Myocyte (in vitro differentiated cells): ENCODE measurements around the gene LIMD2. TPM values are rescaled to one million over a fixed set of nuclear protein-coding genes. Genes with fewer than 3 reads are reported as not detected.

ENCODE experiments used
- DNase-seq: peaks from one replicate; pipeline ENCODE4 v3.0.0-alpha.2; 2012; ENCODE audit warnings: low read depth
- total RNA-seq: library from RNA; depleted of rRNA; stranded (reverse); fragments of >200 nt; gene quantifications from 2 replicates; pipeline ENCODE4 v1.2.3, GENCODE V29; 2014

Gene LIMD2
- total RNA-seq, 1 donor from 2014 or later: 4.3 TPM

DNA sequence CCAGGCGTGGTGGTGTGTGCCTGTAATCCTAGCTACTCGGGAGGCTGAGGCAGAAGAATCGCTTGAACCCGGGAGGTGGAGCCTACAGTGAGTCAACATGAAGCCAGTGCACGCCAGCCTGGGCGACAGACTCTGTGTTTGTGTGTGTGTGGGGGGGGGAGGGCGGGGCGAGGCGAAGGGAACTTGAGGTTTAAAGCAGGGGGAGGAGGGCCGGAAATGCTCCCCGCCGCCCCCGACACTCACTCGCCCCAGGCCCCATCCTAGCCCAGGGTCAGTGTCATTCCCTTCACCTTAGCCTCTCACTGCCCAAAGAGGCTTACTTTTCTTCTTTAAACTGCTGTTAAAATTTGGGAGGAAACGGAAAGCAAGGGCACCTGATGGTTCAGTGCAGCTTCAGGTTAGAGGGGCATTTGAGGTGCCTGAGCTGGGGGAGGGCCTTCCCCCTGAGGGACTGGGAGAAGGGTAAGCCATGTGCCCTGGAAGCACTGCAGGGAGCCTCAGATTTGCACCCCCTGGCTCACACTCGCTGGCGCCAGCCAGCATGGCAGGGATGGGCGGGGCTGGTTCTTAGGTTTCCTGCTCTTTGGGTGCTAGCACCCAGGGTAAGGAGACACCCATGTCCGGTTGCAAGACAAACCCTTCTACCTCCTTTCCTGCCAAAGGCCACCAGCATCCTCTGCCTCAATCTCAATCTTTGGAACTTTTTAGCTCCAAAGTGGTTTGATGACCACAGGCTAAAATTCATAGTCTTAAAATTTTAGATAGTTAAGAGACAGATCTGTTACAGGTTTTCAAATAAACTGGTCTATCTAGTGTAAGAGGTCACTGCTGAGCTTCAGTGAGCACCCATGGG is 2.2 kb upstream of the LIMD2 start:
- no peak for DNase-seq

DNA sequence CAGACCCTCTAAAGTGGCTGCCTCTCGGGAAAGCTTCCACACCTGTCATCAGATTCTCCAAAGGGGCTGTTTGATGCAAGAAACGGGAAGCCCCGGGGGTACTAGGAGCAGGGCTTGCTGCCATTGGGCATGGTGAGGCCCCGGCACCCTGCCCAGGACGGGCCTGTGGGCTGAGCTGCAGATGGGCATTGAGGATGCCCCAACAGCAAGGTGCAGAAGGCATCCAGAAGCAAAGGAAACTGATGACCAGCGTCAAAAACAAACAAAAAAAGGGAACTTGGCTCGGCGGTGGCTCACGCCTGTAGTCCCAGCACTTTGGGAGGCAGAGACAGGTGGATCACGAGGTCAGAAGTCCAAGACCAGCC is 1.5 kb upstream of the LIMD2 start:
- DNase-seq: no peak

DNA sequence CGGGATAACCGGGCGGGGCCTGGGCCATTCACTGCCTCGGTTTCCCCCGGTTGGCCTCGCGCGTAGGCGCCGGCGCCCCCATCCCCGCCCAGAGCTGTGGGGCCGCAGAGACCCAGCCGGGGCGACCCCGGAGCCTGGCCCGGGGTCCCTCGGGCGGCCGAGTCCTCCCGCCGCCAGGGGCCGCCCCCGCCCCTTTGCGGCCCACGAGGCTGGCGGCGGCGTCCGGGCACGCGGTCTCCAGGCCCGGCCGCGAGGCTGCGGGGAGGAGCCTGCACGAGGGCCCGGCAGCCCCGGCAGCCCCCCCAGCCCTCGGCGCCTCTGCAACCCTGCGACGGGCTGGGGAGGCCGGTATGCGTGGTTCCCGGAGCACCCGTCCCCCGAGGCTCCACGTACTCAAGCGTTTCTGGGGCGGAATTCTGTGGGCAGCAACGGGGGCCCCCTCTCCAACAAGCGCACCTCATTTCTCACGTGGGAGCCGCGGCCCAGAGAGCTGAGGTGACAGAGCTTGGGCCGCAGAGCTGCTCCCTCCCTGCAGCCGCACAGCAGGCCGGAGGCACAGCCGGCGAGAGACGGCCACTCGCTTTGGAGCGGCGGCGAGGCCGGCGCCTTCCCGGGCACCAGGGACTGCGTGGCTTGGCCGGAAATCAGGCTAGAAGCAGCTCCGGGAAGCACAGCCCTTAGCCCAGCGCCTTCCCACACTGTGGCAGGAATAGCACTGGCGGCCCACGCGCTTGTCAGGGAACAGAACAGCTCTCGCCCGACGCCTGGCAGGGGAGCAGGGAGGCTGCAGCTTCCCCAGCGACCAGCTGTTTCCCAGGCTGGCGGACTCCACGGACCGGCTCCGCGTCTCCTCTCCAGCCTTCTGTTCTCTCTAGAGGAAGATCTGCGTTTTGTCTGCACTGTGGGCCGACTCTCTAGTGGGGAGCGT is 867 bp upstream of the LIMD2 start:
- peak; percentile 6 for DNase-seq

DNA sequence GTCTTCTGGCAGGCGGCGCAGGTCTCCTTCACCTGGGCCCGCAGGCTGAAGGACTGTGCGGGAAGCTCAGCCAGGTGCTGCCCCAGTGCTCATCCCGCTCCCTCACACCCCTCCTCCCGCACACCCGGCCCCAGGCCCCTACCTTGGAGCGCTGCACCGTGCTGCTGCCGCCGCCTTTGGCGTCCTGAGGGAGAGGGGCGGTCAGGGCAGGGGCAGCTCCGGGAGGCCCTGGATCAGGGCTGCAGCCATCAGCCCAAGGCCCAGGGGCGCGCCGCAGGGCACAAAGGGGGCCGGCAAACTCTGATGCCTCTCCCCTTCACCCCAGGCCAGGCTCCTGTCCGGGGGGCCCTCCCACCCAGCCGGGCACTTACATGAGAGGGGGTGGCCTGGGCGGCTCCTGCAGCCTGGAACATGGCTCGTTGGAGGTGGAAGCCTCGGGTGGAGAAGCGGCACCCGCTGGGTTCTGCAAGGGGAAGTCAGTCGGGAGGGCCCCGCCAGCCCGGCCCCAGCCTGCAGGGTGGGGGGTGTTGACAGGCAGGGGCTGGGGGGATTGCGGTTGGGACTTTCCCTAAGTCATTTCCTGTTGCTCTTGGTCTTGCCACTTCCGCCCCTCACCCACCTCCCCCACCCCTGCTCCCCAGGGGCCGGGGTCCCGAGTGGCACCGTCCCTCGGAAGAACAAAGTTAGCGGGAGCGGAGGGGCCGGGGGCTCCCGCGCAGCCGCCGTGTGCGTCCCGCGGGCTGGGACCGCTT is 863 bp downstream of the LIMD2 start:
- no peak for DNase-seq

DNA sequence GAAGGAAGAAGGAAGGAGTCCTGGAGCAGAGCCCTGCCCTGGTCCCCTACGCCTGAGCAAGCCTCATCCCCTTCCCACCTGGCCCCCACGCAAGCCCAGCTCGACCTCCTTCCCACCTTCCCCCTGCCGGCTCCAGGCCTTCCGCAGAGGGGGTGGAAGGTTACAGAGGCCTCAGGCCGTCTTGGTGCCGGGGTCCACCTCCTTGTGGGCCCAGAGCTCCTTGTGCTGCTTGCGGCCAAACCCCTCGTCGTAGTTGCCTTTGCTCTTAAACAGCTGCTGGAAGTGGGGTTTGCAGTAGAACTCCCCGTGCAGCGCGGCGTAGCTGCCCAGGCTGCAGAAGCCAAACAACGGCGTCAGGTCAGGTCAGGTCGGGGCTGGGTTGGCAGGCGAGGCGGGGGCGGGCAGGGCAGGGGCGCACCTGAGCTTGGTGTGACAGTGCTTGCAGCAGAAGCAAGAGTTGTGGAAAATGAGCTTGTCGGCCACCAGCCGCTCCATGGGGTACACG is 1.5 kb downstream of the LIMD2 start:
- DNase-seq: no peak

DNA sequence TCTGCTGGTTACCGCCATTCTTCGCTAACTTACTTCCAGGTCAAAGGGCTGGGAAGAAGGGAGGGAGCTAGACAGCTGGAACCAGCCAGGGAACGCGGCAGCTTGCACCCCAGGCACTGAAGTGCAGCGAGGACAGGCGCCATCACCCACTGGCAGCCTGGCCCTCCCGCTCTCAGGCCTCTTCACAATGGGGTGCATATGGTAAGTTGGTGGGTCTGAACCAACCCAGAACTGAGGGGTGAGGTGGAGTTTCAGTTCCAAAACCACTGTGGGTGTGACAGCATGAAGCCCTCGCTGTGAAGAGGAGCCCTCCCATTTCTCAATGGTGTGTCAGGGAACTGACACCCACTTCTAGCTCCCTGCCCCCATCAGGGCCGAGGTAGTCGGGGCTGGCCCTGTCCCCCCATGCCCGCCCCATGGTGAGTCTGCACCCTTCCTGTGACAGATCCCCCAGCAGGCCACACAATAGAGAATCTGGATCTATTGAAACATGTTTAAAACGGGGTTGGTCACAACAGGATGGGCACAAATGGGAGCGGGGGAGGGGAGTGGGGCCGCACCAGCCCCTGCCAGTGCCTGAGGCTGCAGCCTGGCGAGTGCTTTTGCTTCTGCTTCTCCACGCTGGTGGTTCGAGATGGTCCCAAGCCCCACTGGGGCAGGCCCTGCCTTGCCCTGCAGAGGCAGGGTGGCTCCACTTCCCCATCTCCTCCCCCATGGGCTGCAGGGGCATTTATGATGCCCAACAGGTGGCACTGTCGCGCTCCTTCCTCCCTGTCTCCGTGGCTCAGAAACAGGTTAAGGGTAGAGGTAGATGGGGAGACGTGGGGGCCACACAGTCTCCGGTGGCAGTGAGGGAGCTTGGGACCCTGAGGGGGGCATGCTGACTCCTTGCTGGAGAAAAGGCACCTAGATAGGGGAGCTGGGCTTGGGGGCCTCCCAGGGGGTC is 2.3 kb downstream of the LIMD2 start:
- DNase-seq: peak; percentile 15

DNA sequence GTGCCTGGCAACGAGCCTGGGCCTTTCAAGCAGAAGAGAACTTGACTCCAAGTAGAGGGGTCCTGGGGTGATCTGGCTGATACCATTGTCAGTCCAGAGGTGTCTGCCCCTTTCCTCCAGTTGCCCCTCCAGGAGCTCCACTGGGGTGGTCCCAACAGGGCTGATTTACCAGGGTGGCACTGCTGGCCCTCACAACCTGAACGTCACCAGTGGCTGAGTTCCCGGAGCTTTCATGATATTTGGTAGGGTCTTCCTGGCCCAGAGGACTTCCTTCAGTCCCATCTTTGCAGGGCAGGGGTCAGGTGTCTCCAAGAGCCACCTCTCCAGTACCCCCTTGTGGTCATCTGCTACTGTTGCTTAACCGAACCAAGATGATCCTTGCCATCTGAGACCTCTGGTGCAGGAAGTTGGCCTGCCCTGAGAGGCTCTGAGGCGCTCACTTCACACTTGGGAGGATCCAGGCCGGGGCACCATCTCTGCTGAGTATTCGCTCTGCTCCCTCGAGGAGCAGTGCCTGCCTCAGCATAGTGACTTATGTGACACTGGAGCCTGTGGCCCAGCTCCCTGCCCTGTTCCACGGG is 3.5 kb downstream of the LIMD2 start:
- DNase-seq: peak; percentile 24

DNA sequence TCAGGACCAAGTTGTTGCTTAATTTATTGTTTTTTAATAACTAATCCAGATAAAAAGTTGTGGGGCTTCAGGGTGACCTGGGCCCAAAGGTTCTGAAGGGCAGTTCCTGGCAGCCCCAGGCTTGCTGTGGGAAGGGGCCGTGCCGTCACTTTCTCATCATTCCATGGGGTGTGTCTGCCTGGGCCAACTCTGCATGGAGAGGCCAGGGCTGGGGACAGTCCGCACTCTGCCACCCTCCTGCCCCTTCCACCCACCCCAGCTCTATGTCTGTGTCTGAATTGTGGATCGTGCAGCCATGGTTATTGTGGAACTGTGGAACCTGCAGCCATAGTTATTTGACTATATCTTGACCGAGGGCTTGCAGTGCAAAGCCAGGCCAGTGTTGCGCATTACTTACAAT is 4.0 kb downstream of the LIMD2 start:
- no peak for DNase-seq

DNA sequence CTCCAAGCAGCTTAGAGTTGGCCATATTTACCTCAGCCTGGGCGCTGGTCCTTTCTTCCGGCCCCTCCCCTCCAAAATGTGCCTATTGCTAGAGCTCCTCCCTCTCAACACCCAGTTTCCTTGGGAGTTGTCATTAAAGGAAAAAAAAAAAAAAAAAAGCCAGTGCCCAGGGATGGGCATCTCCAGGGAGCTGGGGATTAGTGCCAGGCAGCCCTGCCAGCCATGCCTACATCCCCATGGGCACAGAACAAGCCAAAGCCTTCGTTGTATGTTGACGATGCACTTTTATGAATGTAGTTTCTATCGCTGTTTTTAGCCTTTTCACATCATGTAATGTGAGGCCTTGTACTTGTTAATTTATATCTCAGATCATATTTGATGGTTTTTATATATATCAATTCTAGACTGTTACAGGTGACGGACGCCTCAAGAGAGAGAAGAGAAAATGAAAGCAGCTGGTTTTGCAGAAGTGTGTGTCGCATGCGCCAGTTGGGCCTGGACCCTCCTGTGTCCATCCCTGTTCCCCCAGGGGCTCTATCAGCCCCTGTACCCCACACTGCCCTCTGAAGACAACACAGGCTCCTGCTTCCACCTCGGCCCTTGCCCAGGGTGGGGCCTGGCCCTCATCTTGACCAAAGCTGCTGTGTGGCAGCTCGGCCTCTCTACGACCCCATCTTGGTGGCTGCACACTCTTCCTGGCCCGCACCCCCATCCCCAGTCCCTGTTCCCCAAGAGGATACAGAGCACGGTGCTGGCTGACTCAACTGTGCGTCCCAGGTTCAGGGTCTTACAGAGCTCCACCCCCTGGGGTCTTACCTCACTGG is 4.8 kb downstream of the LIMD2 start:
- no peak for DNase-seq

DNA sequence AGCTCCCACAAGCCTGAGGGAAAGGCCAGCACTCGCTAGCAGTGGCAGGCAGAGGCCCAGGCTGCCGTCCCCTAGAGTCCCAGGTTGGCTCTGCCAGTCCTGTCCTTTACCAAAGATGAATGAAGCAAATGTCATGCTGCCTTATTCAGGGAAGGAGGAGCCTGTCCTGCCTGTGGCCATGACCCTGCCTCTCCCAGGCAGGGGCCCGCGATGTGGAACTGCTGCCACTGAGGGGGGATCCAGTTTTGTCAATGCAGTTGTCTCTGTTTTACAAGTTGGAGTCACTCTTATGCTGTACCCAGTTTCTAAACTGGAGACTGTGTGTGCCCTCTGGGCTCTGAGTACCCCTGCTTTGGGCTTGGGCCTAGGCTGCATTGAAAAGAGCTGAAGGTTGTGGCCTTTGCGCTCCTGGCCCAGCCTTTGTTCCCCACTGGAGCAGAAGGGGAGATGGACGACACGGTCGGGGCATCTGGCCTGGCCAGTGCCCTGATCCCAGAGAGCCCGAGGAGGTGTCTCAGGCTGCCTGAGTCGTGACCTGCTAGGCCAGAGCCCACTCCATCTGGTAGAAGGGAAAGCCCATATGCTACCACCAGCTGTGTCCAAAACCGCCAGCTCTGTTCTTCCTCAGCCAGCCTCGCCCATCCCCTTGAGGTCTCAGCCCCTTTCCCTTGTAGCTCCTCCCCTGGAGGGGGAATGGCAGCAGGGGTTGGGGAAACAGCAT is 5.5 kb downstream of the LIMD2 start:
- DNase-seq: peak; percentile 24

DNA sequence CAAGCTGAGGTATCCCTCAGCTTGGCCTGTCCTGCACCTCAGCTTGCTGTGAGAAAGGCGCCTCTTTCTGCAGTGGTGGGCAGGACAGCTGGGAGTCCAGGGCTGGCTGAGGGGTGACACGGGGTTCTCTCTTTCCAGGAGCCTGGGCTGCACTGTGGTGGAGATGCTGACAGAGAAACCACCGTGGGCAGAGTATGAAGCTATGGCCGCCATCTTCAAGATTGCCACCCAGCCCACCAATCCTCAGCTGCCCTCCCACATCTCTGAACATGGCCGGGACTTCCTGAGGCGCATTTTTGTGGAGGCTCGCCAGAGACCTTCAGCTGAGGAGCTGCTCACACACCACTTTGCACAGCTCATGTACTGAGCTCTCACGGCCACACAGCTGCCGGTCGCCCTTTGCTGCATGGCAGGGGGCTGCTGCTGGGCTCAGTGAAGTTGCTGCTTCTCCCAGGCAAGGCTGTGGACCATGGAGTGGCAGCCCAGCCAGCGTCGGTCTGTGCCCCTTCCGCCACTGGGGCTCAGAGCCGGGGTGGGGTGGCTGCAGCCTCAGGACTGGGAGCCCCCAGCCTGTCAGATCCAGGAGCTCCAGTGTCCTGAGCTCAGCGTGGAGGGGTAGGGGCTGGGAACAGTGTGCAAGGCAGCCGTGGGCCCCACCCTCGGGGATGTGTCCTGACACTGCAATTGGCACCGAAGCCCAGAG is 6.4 kb downstream of the LIMD2 start:
- DNase-seq: no peak

DNA sequence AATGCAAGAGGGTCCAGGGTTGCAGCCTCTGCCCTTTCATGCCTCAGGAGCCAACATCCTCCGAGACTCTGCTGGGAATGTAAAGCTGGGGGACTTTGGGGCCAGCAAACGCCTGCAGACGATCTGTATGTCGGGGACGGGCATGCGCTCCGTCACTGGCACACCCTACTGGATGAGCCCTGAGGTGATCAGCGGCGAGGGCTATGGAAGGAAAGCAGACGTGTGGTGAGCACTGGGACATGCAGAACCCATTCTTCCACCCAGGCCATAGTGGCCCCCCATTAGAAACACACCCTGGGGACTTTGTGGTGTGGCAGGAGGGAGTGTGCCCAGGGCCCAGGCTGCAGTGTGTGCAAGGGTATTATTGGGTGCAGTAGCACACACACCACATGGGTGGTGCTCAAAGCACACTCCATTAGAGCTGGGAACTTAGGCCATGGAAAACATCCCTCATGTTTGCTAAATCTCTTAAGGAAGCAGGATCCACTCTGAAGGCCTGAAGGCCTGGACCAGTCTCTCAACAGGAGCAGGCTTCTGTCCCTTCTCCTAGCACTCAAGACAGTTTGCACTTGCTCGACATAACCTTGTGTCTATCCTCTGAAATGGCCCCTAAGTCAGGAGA is 7.6 kb downstream of the LIMD2 start:
- no peak for DNase-seq

DNA sequence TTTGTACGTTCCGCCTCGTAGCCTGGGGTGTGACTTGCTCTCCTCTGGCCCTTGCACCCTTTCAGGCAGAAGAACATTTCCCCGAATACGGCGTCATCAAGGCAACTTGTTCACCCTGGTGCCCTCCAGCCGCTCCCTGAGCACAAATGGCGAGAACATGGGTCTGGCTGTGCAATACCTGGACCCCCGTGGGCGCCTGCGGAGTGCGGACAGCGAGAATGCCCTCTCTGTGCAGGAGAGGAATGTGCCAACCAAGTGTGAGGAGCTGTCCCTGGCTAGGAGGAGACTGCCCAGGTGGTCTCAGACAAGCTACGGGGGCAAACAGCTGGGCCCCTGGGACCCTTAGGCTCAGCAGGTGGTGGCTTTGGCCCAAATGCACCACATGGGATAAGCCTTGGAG is 10.4 kb downstream of the LIMD2 start:
- DNase-seq: no peak

DNA sequence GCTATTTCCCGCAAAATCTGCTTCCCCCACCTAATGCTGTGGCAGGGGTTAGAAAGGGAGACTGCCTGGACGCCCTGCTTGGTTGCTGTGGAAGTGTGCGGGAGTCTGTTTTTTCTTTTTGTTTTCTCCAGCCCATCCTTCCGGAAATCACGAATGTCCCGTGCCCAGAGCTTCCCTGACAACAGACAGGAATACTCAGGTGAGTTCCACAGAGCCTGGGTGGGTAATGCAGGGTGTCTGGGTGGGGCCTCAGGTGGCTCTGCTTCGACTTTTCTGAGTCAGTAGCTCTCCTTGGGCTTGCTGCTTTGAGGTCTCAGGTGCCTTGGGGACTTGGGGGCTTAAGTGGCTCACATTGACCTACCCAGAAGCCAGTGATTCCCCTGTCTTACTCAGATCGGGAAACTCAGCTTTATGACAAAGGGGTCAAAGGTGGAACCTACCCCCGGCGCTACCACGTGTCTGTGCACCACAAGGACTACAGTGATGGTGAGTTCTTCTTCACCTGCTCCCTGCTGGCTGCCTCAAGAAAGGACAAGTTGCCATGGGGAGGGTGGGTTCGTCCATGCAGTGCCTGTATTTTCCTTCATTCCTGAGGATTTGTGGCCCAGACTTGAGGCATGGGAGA is 11.4 kb downstream of the LIMD2 start:
- DNase-seq: no peak

DNA sequence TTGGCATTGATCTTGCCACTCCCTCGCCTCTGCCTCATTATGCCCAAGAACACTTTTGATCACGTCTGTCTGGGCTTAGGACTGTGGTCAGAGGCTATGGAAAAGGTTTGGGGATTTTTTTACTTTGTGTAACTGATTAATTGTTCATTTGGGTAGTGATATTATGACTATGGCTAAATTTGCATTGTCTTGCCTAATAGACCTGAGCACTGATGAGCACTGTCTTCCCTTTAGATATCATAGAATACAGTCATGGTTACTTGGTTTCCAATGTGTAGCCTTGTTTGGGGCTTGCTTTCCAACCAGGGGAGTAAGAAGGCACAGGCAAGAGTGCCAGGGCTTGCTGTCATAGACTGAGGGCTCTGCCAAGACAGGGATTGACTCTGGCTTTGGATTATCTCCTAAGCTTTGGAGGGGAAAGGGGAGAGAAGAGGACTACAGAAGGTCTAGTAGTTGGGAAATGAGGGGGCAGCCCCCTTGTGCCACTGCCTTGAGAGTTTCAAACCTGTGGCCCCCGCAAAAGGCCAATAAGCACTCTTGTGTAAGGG is 13.7 kb downstream of the LIMD2 start:
- DNase-seq: no peak

DNA sequence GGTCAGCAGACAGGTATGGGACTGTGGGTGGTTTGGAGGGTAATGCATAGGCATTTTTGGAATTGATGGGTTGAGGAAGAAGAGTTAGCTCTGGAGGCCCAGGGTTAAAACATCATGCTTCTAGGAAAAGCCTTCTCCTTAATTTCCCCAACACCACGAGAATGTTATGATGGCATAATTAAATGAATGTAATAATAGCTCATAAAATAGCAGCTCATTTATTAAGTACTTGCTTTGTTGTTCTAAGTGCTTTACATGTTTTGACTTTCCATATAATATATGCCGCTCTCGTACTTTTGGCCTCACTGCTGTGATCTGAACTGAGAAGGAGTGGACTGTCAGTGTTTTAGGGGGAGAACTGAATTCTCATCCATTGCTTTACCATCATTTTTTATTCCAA is 14.3 kb downstream of the LIMD2 start:
- DNase-seq: no peak
